ENCODE results near the gene COX7A2L.
"Not testable (repeated sequence)": the region's sequence is repeated elsewhere in the genome, so short reads cannot be mapped to it uniquely, and the experiment has no call there.

The COX7A2L gene

GRCh38 chr2:42335514-42336104 is 25.4 kb downstream of the COX7A2L start:
- H3K9ac ChIP-seq (ENCODE audit: low read length), result no peak overlapping the region
- H3K9me3 ChIP-seq (ENCODE audit: control insufficient read depth, low read length), result no peaks in the 10 kb centered on the region
- no peaks in the 10 kb centered on the region for H3K36me3 ChIP-seq (ENCODE audit: control insufficient read depth, insufficient read depth, low read length)
- H3K4me3 ChIP-seq (ENCODE audit: low read length), result no peak overlapping the region
- no peaks in the 10 kb centered on the region for H3K27me3 ChIP-seq (ENCODE audit: control insufficient read depth, insufficient read depth, low read length)
- no peaks in the 10 kb centered on the region for H3K4me1 ChIP-seq (ENCODE audit: control insufficient read depth, insufficient read depth, low read length)

GRCh38 chr2:42334865-42335264 is 26.2 kb downstream of the COX7A2L start:
- H3K9me3 ChIP-seq (ENCODE audit: control insufficient read depth, low read length); H3K4me3 ChIP-seq (ENCODE audit: low read length); H3K27me3 ChIP-seq (ENCODE audit: control insufficient read depth, insufficient read depth, low read length); H3K36me3 ChIP-seq (ENCODE audit: control insufficient read depth, insufficient read depth, low read length); H3K9ac ChIP-seq (ENCODE audit: low read length); H3K4me1 ChIP-seq (ENCODE audit: control insufficient read depth, insufficient read depth, low read length): not testable (repeated sequence)

- H3K9me3 ChIP-seq (ENCODE audit: control insufficient read depth, low read length), result no peaks in the 10 kb centered on the region
- no peaks in the 10 kb centered on the region for H3K4me1 ChIP-seq (ENCODE audit: control insufficient read depth, insufficient read depth, low read length)
- H3K9ac ChIP-seq (ENCODE audit: low read length), result no peak overlapping the region
- H3K4me3 ChIP-seq (ENCODE audit: low read length), result no peak overlapping the region
- H3K27me3 ChIP-seq (ENCODE audit: control insufficient read depth, insufficient read depth, low read length), result no peaks in the 10 kb centered on the region
- H3K36me3 ChIP-seq (ENCODE audit: control insufficient read depth, insufficient read depth, low read length), result no peaks in the 10 kb centered on the region
Measured at GRCh38 chr2:42334220-42334619, 26.8 kb downstream of the COX7A2L start.

DNA sequence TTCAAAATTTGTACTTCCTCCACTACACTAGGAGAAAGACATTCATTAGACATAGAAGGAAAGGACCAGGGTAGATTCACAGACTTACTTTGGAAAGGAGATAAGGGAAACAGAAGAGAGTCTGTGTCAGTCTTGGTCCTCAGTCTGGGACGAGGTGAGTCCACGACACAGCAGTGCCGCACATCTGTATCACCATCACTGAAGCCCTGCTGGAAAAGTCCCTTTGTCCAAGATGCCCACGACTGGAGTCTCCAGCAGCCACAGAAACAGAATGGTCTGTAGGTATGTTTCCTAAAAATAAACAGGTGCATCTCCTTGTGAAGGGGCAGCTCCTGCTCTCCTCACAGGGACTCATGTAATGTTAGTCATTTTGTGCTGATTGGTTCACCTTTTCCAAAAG is 27.4 kb downstream of the COX7A2L start:
- H3K4me1 ChIP-seq (ENCODE audit: control insufficient read depth, insufficient read depth, low read length), result no peaks in the 10 kb centered on the region
- no peak overlapping the region for H3K4me3 ChIP-seq (ENCODE audit: low read length)
- H3K9ac ChIP-seq (ENCODE audit: low read length), result no peak overlapping the region
- no peaks in the 10 kb centered on the region for H3K27me3 ChIP-seq (ENCODE audit: control insufficient read depth, insufficient read depth, low read length)
- no peaks in the 10 kb centered on the region for H3K9me3 ChIP-seq (ENCODE audit: control insufficient read depth, low read length)
- no peaks in the 10 kb centered on the region for H3K36me3 ChIP-seq (ENCODE audit: control insufficient read depth, insufficient read depth, low read length)

- Histone ChIP-seq H3K9ac (ENCODE audit: low read length) (no peak overlapping the region), H3K36me3 (ENCODE audit: control insufficient read depth, insufficient read depth, low read length) (no peaks in the 10 kb centered on the region), H3K4me1 (ENCODE audit: control insufficient read depth, insufficient read depth, low read length) (no peaks in the 10 kb centered on the region), H3K9me3 (ENCODE audit: control insufficient read depth, low read length) (no peaks in the 10 kb centered on the region), H3K27me3 (ENCODE audit: control insufficient read depth, insufficient read depth, low read length) (no peaks in the 10 kb centered on the region), H3K4me3 (ENCODE audit: low read length) (no peak overlapping the region)
Measured at GRCh38 chr2:42332575-42332974, 28.4 kb downstream of the COX7A2L start.

DNA sequence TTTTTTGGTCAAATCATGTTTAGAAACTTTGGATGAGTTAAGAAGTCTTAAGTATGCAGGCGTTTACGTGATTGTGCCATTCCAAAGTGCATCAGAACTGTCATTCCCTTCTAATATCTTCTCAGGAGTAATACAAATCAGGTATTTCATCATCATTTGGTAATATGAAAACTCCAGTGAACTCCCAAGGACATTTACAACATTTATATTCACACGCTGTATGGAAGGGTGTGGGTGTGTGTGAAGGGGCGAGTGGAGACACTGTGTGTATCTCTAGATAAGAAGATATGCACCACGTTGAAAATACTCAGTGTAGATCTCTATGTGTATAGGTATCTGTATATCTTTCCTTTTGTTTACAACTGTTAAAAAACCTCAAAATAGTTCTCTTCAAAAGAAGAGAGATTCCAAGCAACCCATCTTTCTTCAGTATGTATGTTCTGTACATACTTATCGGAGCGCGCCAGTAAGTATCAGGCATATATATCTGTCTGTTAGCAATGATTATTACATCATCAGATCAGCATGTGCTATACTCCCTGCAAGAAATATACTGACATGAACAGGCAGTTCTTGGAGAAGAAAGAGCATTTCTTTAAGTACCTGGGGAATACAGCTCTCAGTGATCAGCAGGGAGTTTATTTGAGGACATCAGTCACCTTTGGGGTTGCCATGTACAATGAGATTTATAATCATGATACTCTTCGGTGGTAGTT is 29.3 kb downstream of the COX7A2L start:
- Histone ChIP-seq H3K4me1 (ENCODE audit: control insufficient read depth, insufficient read depth, low read length) (peaks cover 3% of the 10 kb centered on the region), H3K27me3 (ENCODE audit: control insufficient read depth, insufficient read depth, low read length) (no peaks in the 10 kb centered on the region), H3K9me3 (ENCODE audit: control insufficient read depth, low read length) (no peaks in the 10 kb centered on the region), H3K4me3 (ENCODE audit: low read length) (no peak overlapping the region), H3K36me3 (ENCODE audit: control insufficient read depth, insufficient read depth, low read length) (no peaks in the 10 kb centered on the region), H3K9ac (ENCODE audit: low read length) (no peak overlapping the region)

- H3K4me3 ChIP-seq (ENCODE audit: low read length), result no peak overlapping the region
- H3K4me1 ChIP-seq (ENCODE audit: control insufficient read depth, insufficient read depth, low read length), result peaks cover 4% of the 10 kb centered on the region
- H3K9me3 ChIP-seq (ENCODE audit: control insufficient read depth, low read length), result no peaks in the 10 kb centered on the region
- no peaks in the 10 kb centered on the region for H3K27me3 ChIP-seq (ENCODE audit: control insufficient read depth, insufficient read depth, low read length)
- no peak overlapping the region for H3K9ac ChIP-seq (ENCODE audit: low read length)
- no peaks in the 10 kb centered on the region for H3K36me3 ChIP-seq (ENCODE audit: control insufficient read depth, insufficient read depth, low read length)
Measured at GRCh38 chr2:42329736-42330135, 31.3 kb downstream of the COX7A2L start.

DNA sequence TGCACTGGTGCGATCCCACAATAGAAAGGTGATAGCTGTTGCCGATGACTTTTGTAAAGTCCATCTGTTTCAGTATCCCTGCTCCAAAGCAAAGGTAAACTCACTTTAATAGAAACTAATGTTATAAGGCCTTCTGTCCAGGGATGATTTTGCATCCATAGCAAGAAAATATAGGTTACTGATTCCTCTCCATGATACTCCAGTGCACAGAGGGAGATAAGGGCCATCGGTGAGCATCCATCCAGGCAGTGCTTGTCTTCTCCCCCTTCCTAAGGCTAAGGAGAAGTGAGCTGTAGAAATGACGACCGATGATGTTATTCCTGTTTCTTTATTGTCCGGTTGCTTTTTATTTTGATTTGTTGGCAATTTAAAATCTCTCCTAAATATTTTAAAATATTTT is 32.1 kb downstream of the COX7A2L start:
- H3K9ac ChIP-seq (ENCODE audit: low read length), result no peak overlapping the region
- no peaks in the 10 kb centered on the region for H3K36me3 ChIP-seq (ENCODE audit: control insufficient read depth, insufficient read depth, low read length)
- no peak overlapping the region for H3K4me3 ChIP-seq (ENCODE audit: low read length)

DNA sequence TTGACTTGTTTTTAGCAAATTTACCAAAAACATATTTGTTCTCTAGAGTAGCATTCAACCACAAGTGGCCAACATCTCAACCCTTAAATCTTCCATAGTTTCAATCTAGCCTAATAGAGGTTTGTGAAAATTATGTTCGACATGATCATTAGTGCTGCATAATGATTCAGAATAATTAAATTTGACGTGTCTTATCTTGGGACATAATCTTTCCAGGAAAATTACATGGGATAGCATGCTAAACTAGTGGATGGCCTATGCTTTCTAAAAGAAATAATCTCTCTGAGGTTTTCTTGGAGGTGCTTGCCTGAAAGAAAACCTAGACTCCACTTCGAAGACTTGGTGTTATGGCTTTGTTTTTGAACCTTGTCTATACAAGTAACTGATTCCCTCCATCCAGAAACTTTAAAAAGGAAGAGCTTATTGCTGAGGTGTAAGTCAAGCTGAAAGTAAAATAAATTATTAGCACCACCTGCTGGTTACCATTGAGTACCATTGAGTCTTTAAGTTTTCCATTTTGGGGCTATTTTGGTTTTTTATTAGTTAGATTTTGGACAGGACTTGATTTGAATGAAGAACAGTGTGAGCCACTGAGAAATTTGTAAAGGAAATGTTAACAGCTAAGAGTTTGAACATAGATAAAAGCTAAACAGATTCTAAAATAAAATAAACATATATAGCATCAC is 32.7 kb downstream of the COX7A2L start:
- Histone ChIP-seq H3K9me3 (ENCODE audit: control insufficient read depth, low read length) (no peaks in the 10 kb centered on the region), H3K4me3 (ENCODE audit: low read length) (no peak overlapping the region), H3K4me1 (ENCODE audit: control insufficient read depth, insufficient read depth, low read length) (peaks cover 4% of the 10 kb centered on the region), H3K36me3 (ENCODE audit: control insufficient read depth, insufficient read depth, low read length) (no peaks in the 10 kb centered on the region), H3K27me3 (ENCODE audit: control insufficient read depth, insufficient read depth, low read length) (no peaks in the 10 kb centered on the region), H3K9ac (ENCODE audit: low read length) (no peak overlapping the region)

More for the DNA sequence above, 32.1 kb downstream of the COX7A2L start:
- H3K27me3 ChIP-seq (ENCODE audit: control insufficient read depth, insufficient read depth, low read length), result no peaks in the 10 kb centered on the region
- H3K4me1 ChIP-seq (ENCODE audit: control insufficient read depth, insufficient read depth, low read length), result peaks cover 4% of the 10 kb centered on the region
- no peaks in the 10 kb centered on the region for H3K9me3 ChIP-seq (ENCODE audit: control insufficient read depth, low read length)

DNA sequence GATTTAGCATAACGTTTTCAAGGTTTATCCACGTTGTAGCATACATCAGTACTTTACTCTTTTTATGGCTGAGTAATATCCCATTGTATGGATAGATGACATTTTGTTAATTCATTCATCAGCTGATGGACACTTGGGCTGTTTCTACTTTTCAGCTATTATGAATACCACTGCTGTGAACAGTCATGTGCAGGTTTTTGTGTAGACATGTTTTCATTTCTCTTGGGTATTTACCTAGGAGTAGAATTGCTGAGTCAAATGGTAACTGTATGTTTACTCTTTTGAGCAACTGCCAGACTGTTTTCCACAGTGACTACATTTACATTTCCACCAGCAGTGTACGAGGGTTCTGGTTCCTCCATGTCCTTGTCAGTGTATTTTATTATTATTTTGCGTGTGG is 33.9 kb downstream of the COX7A2L start:
- H3K36me3 ChIP-seq (ENCODE audit: control insufficient read depth, insufficient read depth, low read length), result no peaks in the 10 kb centered on the region
- no peak overlapping the region for H3K9ac ChIP-seq (ENCODE audit: low read length)
- H3K4me3 ChIP-seq (ENCODE audit: low read length), result no peak overlapping the region
- H3K4me1 ChIP-seq (ENCODE audit: control insufficient read depth, insufficient read depth, low read length), result peaks cover 4% of the 10 kb centered on the region
- H3K9me3 ChIP-seq (ENCODE audit: control insufficient read depth, low read length), result no peaks in the 10 kb centered on the region
- H3K27me3 ChIP-seq (ENCODE audit: control insufficient read depth, insufficient read depth, low read length), result no peaks in the 10 kb centered on the region

- peaks cover 4% of the 10 kb centered on the region for H3K4me1 ChIP-seq (ENCODE audit: control insufficient read depth, insufficient read depth, low read length)
- H3K9ac ChIP-seq (ENCODE audit: low read length), result no peak overlapping the region
- no peak overlapping the region for H3K4me3 ChIP-seq (ENCODE audit: low read length)
- H3K36me3 ChIP-seq (ENCODE audit: control insufficient read depth, insufficient read depth, low read length), result no peaks in the 10 kb centered on the region
- H3K27me3 ChIP-seq (ENCODE audit: control insufficient read depth, insufficient read depth, low read length), result no peaks in the 10 kb centered on the region
- H3K9me3 ChIP-seq (ENCODE audit: control insufficient read depth, low read length), result no peaks in the 10 kb centered on the region
Measured at GRCh38 chr2:42325609-42326008, 35.4 kb downstream of the COX7A2L start.

- Histone ChIP-seq H3K27me3 (ENCODE audit: control insufficient read depth, insufficient read depth, low read length) (no peaks in the 10 kb centered on the region), H3K4me1 (ENCODE audit: control insufficient read depth, insufficient read depth, low read length) (peaks cover 4% of the 10 kb centered on the region), H3K4me3 (ENCODE audit: low read length) (no peak overlapping the region), H3K9me3 (ENCODE audit: control insufficient read depth, low read length) (no peaks in the 10 kb centered on the region), H3K9ac (ENCODE audit: low read length) (no peak overlapping the region), H3K36me3 (ENCODE audit: control insufficient read depth, insufficient read depth, low read length) (no peaks in the 10 kb centered on the region)
Measured at GRCh38 chr2:42324949-42325348, 36.1 kb downstream of the COX7A2L start.

Measured in mucosa of stomach (tissue), 1 donor.